ENCODE measurements around the gene PRPF6.

The PRPF6 gene

DNA sequence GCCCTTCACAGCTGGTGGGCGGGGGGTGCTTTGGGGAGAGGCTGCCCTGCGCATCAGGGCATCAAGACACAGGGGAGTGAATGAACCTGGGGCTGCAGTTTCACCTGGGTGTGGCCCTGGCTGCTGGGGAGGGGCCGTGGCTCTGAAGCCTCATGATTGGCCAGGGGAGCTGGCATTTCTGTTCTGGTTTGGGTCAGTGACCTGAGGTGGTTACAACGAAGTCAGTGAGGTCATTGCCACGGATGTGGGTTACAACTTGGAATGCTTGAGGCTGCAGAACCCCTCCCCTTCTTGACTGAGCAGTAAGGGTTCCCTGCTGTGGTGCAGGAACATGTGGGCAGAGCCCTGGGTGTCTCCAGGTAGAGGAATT is 85.0 kb downstream of the PRPF6 start:
- DNase-seq = no peak

DNA sequence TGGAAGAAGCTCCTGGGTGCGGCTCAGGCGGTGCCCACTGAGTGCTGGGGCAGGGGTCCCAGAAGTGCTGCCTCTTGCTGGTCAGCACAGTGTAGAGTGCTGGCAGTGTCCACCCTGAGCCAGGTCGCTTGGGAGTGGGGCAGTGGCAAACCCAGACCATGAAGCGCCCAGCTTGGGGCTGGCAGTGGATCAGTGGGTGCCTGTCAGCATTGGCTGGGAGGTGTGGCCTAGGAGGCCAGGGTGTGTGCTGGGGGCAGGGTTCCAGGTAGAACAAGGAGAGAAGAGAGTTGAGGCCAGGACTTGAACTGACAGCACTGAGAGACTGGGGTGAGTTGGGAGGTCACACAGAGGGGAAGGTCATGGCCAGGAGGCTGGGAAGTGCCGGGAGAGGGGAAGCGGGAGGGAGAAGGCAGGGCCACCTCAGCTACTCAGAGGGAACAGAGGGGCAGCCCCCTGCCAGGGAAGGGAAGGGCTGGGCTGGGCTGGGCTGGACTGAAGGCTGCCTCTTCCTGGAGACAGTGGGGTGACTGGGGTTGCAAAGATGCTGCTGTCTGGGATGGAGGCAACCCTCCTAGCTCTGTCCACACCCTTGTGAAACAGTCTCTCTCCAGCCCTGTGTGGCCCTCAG is 86.2 kb downstream of the PRPF6 start:
- no peak for DNase-seq

- no peak for DNase-seq
Measured at GRCh38 chr20:64067733-64068307, 86.9 kb downstream of the PRPF6 start.

DNA sequence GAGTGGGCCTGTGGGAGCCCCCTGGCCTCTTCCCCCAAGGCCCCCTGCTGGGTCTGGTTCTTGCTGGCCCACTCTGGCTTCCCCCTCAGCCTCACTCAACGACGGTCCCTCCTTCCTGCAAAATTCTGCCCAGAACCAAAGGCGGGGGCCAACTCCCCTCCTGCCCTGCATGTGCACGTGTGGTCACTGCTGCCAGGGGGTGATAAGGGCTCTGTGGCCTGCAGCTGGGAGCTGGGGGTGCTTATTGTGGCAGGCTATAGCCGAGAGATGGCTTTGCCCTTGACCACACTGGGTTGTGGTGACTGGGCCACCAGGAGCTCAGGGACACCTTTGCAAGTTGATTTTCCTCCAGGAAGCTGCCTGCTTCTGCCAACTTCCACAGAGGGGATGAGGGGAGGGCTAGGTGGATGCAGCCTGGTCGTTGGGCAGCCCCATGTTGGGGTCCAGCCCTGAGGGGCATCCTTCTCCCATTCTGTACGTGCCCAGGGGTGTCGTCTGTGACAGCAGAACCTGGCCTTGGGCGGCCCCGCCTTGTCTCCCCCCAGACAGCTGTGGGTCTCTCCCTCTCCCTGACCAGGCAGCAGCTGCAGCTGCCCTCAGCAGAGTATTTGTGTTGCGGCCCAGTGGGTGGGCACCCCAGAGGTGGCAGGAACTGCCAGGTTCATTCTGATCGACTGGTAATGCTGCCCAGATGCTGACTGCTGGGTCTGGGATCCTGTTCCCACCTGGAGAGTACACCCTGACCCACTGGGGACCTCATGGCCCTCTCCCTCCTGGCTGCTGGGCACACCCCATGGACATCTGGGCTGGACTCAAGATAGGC is 87.7 kb downstream of the PRPF6 start:
- no peak for DNase-seq

GRCh38 chr20:64069209-64069613 is 88.3 kb downstream of the PRPF6 start:
- DNase-seq = no peak

DNA sequence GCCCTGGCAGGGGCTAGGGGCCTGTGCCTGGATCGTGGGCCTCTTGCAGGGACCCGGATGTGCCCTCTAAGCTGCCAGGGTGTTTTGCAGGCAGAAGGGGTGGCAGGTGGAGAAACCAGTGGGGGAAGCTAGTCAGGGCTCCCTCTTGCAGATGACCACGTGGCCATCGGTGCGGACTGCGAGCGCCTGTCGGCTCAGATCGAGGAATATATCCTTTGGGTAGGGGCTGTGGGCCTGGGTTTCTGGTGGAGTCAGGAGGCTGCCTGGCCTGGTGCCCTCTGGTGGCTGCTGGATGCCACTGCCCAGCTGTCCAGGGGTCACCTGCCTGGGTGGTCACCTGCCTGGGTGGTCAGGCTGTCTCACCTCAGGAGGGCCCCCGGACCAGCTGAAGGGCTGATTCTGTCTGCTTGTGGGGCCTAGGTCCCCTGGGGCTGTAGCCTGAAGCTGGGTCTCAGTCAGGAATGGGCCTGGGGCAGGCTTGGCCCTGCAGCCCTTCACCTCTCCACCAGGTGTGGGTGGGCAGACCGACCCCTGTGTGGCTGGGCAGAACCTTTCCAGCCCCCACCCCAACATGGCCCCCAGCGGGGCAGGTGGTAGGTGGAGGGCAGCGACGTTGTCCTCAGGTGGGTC is 88.8 kb downstream of the PRPF6 start:
- DNase-seq = no peak

DNA sequence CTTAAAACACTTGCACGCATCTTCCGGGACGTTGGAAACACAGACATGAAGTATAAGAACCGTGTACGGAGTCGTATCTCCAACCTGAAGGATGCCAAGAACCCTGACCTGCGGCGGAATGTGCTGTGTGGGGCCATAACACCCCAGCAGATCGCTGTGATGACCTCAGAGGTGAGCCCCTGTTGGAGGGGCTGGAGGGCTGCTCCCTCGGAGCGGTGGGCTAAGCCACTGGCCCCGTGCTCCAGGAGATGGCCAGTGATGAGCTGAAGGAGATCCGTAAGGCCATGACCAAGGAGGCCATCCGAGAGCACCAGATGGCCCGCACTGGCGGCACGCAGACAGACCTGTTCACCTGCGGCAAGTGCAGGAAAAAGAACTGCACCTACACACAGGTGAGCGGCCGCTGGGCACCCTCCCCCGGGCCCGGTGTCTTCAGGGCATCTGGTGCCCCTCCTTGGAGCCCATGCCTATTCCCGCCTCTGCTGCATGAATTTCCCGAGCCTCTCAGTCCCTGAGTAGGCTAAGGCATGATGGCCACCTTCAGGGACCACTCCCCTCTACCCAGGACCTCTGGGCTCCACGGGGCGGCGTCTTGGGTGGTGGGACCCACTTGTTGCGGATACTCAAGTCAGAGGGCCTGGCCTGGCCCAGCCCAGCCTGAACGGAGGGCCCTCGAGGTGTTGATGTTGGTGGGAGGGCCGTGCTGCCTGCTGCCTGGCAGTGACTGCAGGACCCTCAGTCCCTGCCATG is 89.5 kb downstream of the PRPF6 start:
- DNase-seq = no peak

DNA sequence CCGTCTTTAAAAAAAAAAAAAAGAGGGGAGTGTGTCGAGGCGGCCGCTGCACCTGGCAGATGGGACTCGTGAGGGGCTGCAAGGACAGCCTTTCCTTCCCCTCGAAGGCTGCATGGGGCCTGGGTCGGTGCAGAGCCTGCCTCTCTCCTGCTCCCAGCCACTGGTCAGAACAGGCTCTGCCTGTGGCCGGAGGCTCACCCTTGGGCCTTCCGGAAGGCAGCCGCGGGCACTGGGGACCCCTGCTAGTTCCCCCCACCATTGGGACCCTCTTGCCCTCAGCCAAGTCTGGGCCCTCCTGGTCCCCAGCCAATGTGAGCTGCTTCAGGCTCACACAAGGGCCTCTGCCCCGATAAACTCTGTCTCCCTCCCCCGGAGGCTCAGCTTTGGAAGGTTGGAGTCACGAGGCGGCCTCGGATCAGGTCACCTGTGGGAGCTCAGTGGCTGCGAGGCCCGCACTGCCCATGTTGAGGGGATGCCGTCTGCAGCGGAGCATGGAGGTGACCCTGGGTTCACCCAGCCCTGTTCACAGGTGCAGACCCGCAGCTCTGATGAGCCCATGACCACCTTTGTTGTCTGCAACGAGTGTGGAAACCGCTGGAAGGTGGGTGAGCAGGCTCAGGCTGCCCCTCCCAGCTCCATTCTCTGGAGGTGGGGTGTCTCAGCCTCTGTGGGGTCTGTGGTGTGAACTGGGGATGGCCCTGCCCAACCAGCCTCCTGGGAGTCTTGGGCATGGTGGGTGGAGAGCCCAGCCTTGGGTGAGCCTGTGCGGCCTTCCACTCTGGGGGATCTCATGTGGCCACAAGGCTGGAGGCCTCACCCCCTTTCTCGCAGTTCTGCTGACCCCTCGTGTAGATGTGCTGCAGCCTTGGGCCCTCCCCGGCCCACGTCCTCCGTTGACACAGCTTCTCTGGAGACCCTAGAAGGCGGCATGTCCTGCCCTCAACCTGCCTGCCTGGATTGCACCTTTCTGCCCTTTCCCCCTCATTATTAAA is 90.7 kb downstream of the PRPF6 start:
- no peak for DNase-seq

DNA sequence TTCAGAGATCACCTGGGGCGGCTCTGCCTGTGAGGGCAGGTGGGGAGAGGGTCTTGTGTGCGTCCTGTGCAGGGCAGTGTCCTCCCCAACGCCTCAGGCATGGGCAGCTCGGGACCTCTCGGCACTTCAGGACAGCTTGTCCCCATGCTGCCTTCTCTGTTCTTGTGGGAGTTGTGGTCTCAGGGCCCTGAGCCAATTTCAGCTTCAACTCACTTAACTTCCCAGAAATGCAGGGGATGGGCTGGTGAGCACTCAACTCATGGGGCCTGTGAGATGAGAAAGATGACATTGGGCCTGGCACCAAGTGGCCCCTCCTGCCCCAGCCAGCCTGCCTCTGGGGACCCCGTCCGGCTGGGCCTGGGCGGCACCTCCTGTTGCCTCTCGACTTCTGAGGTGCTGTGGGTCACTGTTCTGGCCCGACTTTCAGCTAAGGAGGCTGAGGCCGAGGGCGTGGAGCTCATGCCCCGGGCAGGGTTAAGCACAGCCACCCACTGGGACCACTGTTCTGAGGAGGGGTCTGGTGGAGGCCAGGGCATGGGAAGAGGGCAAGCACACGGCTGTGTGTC is 91.6 kb downstream of the PRPF6 start:
- no peak for DNase-seq

DNA sequence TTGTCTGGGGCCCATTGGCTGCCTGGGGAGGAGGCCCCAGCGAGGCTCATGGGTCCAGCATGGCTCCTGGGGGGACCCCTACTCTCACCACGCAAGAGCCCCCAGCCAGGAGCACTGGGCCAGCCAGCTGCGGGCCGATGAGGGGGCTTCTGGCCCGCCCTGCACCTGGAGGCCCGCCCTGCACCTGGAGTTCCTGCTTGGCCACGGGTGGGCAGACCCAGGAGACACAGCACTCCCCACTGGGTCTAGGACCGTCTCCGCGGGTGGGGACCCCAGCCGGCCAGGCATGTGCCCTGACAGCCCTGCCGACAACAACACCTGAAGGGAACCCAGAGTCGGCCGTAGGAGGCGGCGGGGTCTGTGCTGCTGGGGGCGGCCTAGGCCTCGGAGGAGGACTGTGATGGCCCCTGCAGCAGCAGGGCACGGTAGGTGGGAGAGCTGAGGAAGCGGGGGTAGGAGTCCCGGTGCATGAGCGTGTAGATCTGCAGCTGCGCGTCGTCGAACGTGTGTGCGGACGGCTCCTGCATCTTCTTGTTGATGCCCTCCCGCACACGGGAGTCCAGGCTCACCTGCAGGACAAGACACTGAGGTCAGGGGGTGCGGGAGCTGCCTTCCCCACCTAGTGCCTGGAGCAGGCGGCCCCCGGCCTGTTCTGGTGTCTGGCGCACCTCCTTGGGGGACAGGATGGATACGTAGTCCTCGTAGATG is 92.7 kb downstream of the PRPF6 start:
- no peak for DNase-seq

GRCh38 chr20:64074184-64074789 is 93.4 kb downstream of the PRPF6 start:
- no peak for DNase-seq

- no peak for DNase-seq
Measured at GRCh38 chr20:64074963-64075362, 94.0 kb downstream of the PRPF6 start.

- no peak for DNase-seq
Measured at GRCh38 chr20:64075556-64075955, 94.6 kb downstream of the PRPF6 start.

- no peak for DNase-seq
Measured at GRCh38 chr20:64076061-64076997, 95.4 kb downstream of the PRPF6 start.

DNA sequence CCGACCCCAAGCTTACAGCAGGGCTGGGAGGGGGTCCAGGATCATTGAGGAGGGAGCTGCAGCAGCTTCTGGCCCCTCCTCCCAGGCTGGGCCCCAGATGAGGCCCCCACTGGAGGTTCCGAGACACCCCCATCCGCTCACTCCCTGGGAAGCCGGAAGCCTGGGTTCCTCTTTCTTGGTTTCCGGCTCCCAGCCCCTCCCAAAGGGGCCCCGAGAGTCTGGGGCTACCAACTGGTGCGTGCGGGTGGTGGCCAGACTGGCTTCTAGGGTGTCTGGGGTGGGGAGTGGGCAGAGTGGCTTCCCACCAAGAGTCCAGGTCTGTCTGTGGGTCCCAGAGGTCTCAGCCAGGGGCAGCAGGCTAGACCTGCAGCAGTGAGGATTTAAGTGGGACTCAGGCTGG is 96.2 kb downstream of the PRPF6 start:
- peak; percentile 11 for DNase-seq

GRCh38 chr20:64077541-64077875 is 96.6 kb downstream of the PRPF6 start:
- no peak for DNase-seq

DNA sequence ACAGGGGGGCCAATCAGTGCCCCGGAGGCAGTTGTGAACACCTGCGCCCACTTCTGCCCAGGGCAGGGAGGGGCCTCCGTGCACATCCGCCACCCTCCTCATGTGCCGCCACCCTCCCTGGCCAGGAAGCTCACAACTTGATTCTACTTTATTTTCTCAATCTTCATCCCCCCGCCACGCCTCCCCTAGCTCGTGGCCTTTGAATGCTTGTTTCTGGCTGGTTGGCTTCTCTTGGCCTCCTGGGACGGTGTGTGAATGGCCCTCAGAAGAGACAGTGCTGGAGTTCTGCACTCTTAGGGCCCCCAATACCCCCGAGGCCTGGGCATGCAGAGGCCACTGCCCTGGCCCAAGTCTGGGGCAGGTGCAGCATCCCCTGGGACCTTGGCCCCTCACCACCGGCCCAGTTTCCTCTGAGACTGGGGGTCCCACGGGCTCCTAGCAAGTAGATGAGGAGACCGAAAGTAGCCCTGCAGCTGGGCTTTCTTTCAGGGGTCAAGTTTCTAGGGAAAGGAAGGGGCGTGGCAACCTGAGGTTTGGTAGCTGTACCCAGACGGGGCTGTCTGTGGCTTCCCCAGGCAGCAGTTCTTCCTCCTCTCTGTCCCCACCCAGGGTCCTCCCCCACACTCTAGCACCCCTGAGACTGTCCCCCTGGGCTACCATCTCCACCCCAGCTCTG is 97.1 kb downstream of the PRPF6 start:
- DNase-seq = peak; percentile 42

- no peak for DNase-seq
Measured at GRCh38 chr20:64078934-64079272, 98.0 kb downstream of the PRPF6 start.
